ENCODE results near the gene DCC. TPM values are rescaled to one million over a fixed set of nuclear protein-coding genes. Genes with fewer than 3 reads are reported as not detected.

Gene DCC
- total and polyA plus RNA-seq, 2 of the 8 experiments (the other 6 are each of a cell fraction or from before 2014, with no cell fraction given): 0.14 to 1.4 TPM

DNA sequence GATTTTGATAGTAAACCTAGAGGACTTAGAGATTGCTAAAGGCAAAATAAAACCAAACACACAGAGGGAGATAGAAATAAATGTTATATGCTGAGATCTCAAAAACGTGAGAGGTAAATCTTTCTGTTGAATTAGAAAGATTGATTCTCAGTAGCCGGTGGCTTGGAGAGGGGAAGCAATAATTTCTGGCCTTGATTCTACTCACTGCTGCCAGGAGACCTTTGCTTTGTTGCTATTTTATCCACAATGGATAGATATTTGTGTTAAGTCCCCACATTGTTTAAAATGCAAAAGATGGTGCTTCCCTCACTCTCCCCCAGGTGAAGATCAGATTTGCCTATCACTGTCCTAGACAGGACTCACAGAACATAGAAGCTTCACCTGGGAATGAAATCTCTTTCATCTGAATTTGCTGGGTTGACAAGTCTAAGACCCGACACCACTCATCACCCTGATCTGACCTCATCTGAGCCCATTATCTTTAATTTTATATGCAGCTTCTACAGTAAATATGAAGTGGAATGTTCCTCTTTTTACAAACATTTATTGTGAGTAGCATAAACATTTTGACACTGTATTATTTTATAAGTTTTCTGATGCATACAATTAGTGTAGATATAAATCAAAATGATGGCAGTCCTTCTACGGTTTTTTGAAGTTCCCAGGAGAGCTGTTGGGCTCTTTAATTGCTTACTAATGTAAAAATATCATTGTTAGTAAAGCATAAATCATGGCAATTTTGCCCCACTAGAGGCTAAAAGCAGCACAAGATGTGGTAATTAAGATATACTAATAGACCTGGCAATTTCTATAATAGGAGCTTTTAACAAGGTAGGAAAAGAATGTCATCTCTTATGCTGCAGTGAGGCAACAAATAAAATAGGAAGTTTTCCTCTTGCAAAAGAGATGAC, 149.7 kb downstream of the DCC start:
- Histone ChIP-seq H2BK5ac (ENCODE audit: low read depth, low read length) (no peak overlapping the region), H3K4me2 (ENCODE audit: insufficient read depth in 1 of 2, low read depth in 2 of 2, low read length in 2 of 2) (no peak overlapping the region), H3K27ac (ENCODE audit: low read depth, low read length) (no peak overlapping the region), H4K91ac (replicated peaks; ENCODE audit: insufficient read length, low read length) (no peak overlapping the region), H3K18ac (ENCODE audit: extremely low read depth, low read length) (no peak overlapping the region), H3K4me3 (ENCODE audit: extremely low read depth in 1 of 4, insufficient read depth in 2 of 4, low read depth in 3 of 4, low read length in 4 of 4) (no peak overlapping the region), H2BK12ac (ENCODE audit: low read depth, low read length) (no peak overlapping the region), H3K79me2 (ENCODE audit: control insufficient read depth in 1 of 2, insufficient read depth in 2 of 2, low read length in 2 of 2) (no peaks in the 10 kb centered on the region), H3K36me3 (ENCODE audit: control insufficient read depth in 2 of 4, insufficient read depth in 4 of 4, low read length in 3 of 4) (no peaks in the 10 kb centered on the region; a peak in 1 of 8 replicates), H3K23ac (ENCODE audit: insufficient read length) (no peak overlapping the region), H3K4me1 (replicated peaks in 1 of 4; ENCODE audit: control insufficient read depth in 3 of 4, insufficient read depth in 4 of 4, low read length in 3 of 4) (no peaks in the 10 kb centered on the region), H3K23me2 (ENCODE audit: low read depth, low read length) (peaks cover 2% of the 10 kb centered on the region; the same call in 1 of the 2 replicates), H4K5ac (ENCODE audit: insufficient read length, low read depth, low read length) (no peak overlapping the region), H3K56ac (replicated peaks; ENCODE audit: insufficient read length, low read depth, low read length) (no peak overlapping the region), H2AFZ (ENCODE audit: low read length) (no peak overlapping the region), H3K79me1 (ENCODE audit: low read depth, low read length) (no peaks in the 10 kb centered on the region), H4K20me1 (replicated peaks in 1 of 2; ENCODE audit: control insufficient read depth in 1 of 2, insufficient read depth in 2 of 2, low read length in 2 of 2) (no peaks in the 10 kb centered on the region), H2BK120ac (replicated peaks; ENCODE audit: low read depth, low read length) (no peak overlapping the region), H3K14ac (ENCODE audit: insufficient read length) (no peak overlapping the region), H3K4ac (replicated peaks; ENCODE audit: insufficient read length, low read depth, low read length) (no peak overlapping the region), H2AK5ac (ENCODE audit: low read depth, low read length) (no peak overlapping the region), H2BK20ac (ENCODE audit: low read length) (no peak overlapping the region), H3K27me3 (replicated peaks in 1 of 4; ENCODE audit: control insufficient read depth in 3 of 4, extremely low read depth in 1 of 4, insufficient read depth in 3 of 4, low read length in 3 of 4) (peaks cover 0 to 1% (median 0%) of the 10 kb centered on the region in 4 experiments; a peak in 1 of 7 replicates), H3K9me3 (ENCODE audit: insufficient read depth in 2 of 2, low read depth in 1 of 2, low read length in 1 of 2) (peaks cover 0 to 4% of the 10 kb centered on the region in 2 experiments; a peak in 1 of 4 replicates), H3K9ac (replicated peaks in 1 of 4; ENCODE audit: extremely low read depth in 1 of 4, low read depth in 3 of 4, low read length in 3 of 4) (no peak overlapping the region), H4K8ac (ENCODE audit: extremely low read depth, insufficient read depth, low read length) (no peak overlapping the region), H2BK15ac (ENCODE audit: low read length) (no peak overlapping the region)
- no peak for FAIRE-seq
- no peak for DNase-seq (ENCODE audit: low read depth in 1 of 2, low spot score in 2 of 2)
- WGBS, 2 experiments (ENCODE audit: extremely low coverage in 1 of 2, insufficient coverage in 1 of 2, insufficient read length in 1 of 2, insufficient replicate concordance in 2 of 2, low coverage in 1 of 2, low lambda C conversion rate in 2 of 2, missing lambda C conversion rate in 1 of 2): 86% methylated on average over 4 of the region's 4 CpGs; no CpG with 5 or more reads in 1 of the 2 experiments
- CTCF ChIA-PET (ENCODE audit: partially characterized antibody): interaction anchor here (0.8 kb wide), 1 partner anchor 21 kb away, joined by 3 read pairs; no protein-coding TSS in a partner anchor
- POLR2A ChIA-PET (ENCODE audit: partially characterized antibody): no interaction called here
- TF ChIP-seq TAF7 (optimal IDR thresholded peaks at IDR 0.05; ENCODE audit: borderline replicate concordance, low read depth, low read length) (no peak), POLR2AphosphoS5 (IDR thresholded peaks at IDR 0.05; ENCODE audit: low read depth, low read length) (no peak), CBX5 (IDR thresholded peaks at IDR 0.05; ENCODE audit: low read depth, low read length) (no peak), TCF12 (IDR thresholded peaks at IDR 0.05; ENCODE audit: low read depth, low read length) (no peak), SP1 (IDR thresholded peaks at IDR 0.05; ENCODE audit: low read depth, low read length) (no peak), TBP (IDR thresholded peaks at IDR 0.05; ENCODE audit: low read depth, low read length) (no peak), HDAC6 (IDR thresholded peaks at IDR 0.05; ENCODE audit: low read depth, low read length) (no peak), SP4 (IDR thresholded peaks at IDR 0.05; ENCODE audit: low read length) (no peak), SRF (IDR thresholded peaks at IDR 0.05; ENCODE audit: low read depth, low read length) (no peak)

Measured in H1 (cell line).